A549 (cell line): ENCODE measurements around the gene MUC2. TPM values are rescaled to one million over a fixed set of nuclear protein-coding genes. Genes with fewer than 3 reads are reported as not detected.

Experiments used
- ATAC-seq, 2 experiments: fragments of 200-7000 bp in 1 of 2; fragments of >200 bp in 1 of 2; cut with Nextera tagmentation in 1 of 2; cut with Tn5 transposase in 1 of 2; 3 replicates each; pipeline versions ENCODE4 v1.8.0 to v1.9.1; 2018 to 2020; ENCODE audit warnings: mild to moderate bottlenecking in 1 of 2, moderate library complexity in 1 of 2
- CTCF ChIA-PET: fragments of 300-600 bp; sonication (Branson Sonifier 250); formaldehyde crosslinking; extraction: SDS; loops from one replicate; lab custom pipeline; 2021; ENCODE audit warnings: antibody characterized with exemption, inconsistent platforms; lab: Yijun Ruan, JAX
- POLR2A ChIA-PET: fragments of 350-600 bp; formaldehyde crosslinking; extraction: SDS; loops from one replicate; lab custom pipeline; 2021; ENCODE audit warnings: antibody characterized with exemption, inconsistent platforms; lab: Yijun Ruan, JAX
- DNase-seq, 2 experiments: peaks; one replicate each; pipeline versions ENCODE4 v3.0.0 to v3.0.0-alpha.2; 2011 to 2016; ENCODE audit warnings: low read depth in 1 of 2, low spot score in 1 of 2
- FAIRE-seq: peaks from 2 replicates; lab custom pipeline; 2011; peaks lifted over from hg19 to GRCh38; lab: Jason Lieb, UNC
- H3K27ac ChIP-seq, 2 experiments: fragments of >200 bp; sonication (Bioruptor Twin); formaldehyde crosslinking; 3 replicates each; pipeline ENCODE4 v1.5.1; 2016 to 2017
- H3K4me1 ChIP-seq: fragments of >200 bp; sonication (Bioruptor Twin); formaldehyde crosslinking; 3 replicates; pipeline ENCODE4 v1.6.1; 2016
- H3K4me2 ChIP-seq: fragments of >200 bp; sonication (Bioruptor Twin); formaldehyde crosslinking; 3 replicates; pipeline ENCODE4 v1.6.1; 2016
- H3K4me3 ChIP-seq: fragments of >200 bp; sonication (Bioruptor Twin); formaldehyde crosslinking; 3 replicates; pipeline ENCODE4 v1.5.1; 2016
- H3K9me3 ChIP-seq: fragments of >200 bp; sonication (Bioruptor Twin); formaldehyde crosslinking; 3 replicates; pipeline ENCODE4 v1.6.1; 2016
- CBX2 ChIP-seq: fragments of 200-600 bp; sonication (generic); IDR thresholded peaks from 2 replicates; pipeline ENCODE4 v1.6.1; 2016; ENCODE audit warnings: low read depth, mild to moderate bottlenecking, borderline replicate concordance
- E2F6 ChIP-seq: IDR thresholded peaks from 2 replicates; pipeline ENCODE4 v1.6.1; 2012; ENCODE audit warnings: low read depth, borderline replicate concordance
- EP300 ChIP-seq, 2 experiments: fragments of >200 bp; sonication (Bioruptor Twin); formaldehyde crosslinking; IDR thresholded peaks; 2 replicates in 1 of 2; 3 replicates in 1 of 2; pipeline ENCODE4 v1.6.1; 2016 to 2017
- FOXS1 ChIP-seq: fragments of 250-450 bp; sonication (Bioruptor Pico); IDR thresholded peaks from 2 replicates; pipeline ENCODE4 v1.5.0; 2020; ENCODE audit warnings: mild to moderate bottlenecking, moderate library complexity
- HDAC2 ChIP-seq: fragments of 200-600 bp; sonication (generic); IDR thresholded peaks from 2 replicates; pipeline ENCODE4 v1.6.1; 2016
- HES2 ChIP-seq: fragments of >200 bp; sonication (Bioruptor Twin); formaldehyde crosslinking; IDR thresholded peaks from 2 replicates; pipeline ENCODE4 v1.6.1; 2016
- HMGXB4 ChIP-seq: fragments of 250-450 bp; sonication (Bioruptor Pico); IDR thresholded peaks from 2 replicates; pipeline ENCODE4 v1.5.0; 2021; ENCODE audit warnings: mild to moderate bottlenecking, moderate library complexity, borderline replicate concordance
- HOXA7 ChIP-seq: fragments of 250-450 bp; sonication (Bioruptor Pico); IDR thresholded peaks from 2 replicates; pipeline ENCODE4 v1.5.0; 2020; ENCODE audit warnings: mild to moderate bottlenecking, moderate library complexity
- HOXB13 ChIP-seq: fragments of 250-450 bp; sonication (Bioruptor Pico); IDR thresholded peaks from 2 replicates; pipeline ENCODE4 v1.5.0; 2020; ENCODE audit warnings: low read depth, mild to moderate bottlenecking, moderate library complexity
- HOXB5 ChIP-seq: fragments of 250-450 bp; sonication (Bioruptor Pico); IDR thresholded peaks from 2 replicates; pipeline ENCODE4 v1.5.0; 2020; ENCODE audit warnings: mild to moderate bottlenecking, moderate library complexity
- JUNB ChIP-seq: fragments of >200 bp; sonication (Bioruptor Twin); formaldehyde crosslinking; IDR thresholded peaks from 2 replicates; pipeline ENCODE4 v1.6.1; 2016
- MYC ChIP-seq: IDR thresholded peaks from 2 replicates; pipeline ENCODE4 v1.6.1; 2012; ENCODE audit warnings: mild to moderate bottlenecking, inconsistent platforms, low read length, improper control_type of control experiment, borderline replicate concordance
- NR3C1 ChIP-seq: fragments of >200 bp; sonication (Bioruptor Twin); formaldehyde crosslinking; IDR thresholded peaks from 3 replicates; pipeline ENCODE4 v1.6.1; 2017
- PHF8 ChIP-seq: fragments of 200-600 bp; sonication (generic); IDR thresholded peaks from 2 replicates; pipeline ENCODE4 v1.6.1; 2016; ENCODE audit warnings: low read depth, mild to moderate bottlenecking, antibody characterized with exemption, moderate library complexity, borderline replicate concordance
- POLR2A ChIP-seq: IDR thresholded peaks from 2 replicates; pipeline ENCODE4 v1.6.1; 2012; ENCODE audit warnings: mild to moderate bottlenecking, low read length
- POLR2AphosphoS2 ChIP-seq: conservative IDR thresholded peaks from 2 replicates; pipeline ENCODE4 v1.6.1; 2012; ENCODE audit warnings: low read length, improper control_type of control experiment, inconsistent platforms
- RARB ChIP-seq: fragments of 250-450 bp; sonication (Bioruptor Pico); IDR thresholded peaks from 2 replicates; pipeline ENCODE4 v1.8.0; 2021; ENCODE audit warnings: mild to moderate bottlenecking, moderate library complexity
- RFX5 ChIP-seq: fragments of 450-650 bp; IDR thresholded peaks from 2 replicates; pipeline ENCODE4 v1.7.1; 2014; ENCODE audit warnings: antibody characterized with exemption, mild to moderate bottlenecking, moderate library complexity
- TP53 ChIP-seq: fragments of 250-450 bp; sonication (Bioruptor Pico); IDR thresholded peaks from 2 replicates; pipeline ENCODE4 v1.5.0; 2021; ENCODE audit warnings: mild to moderate bottlenecking, moderate library complexity
- ZC3H11A ChIP-seq: fragments of 450-650 bp; IDR thresholded peaks from 2 replicates; pipeline ENCODE4 v1.6.1; 2014; ENCODE audit warnings: antibody characterized with exemption, mild to moderate bottlenecking
- ZNF302 ChIP-seq: fragments of 250-450 bp; sonication (Bioruptor Pico); IDR thresholded peaks from 2 replicates; pipeline ENCODE4 v1.9.0; 2021; ENCODE audit warnings: inconsistent platforms, mild to moderate bottlenecking, moderate library complexity
- ZSCAN20 ChIP-seq: fragments of 250-450 bp; sonication (Bioruptor Pico); IDR thresholded peaks from 2 replicates; pipeline ENCODE4 v1.8.0; 2022; ENCODE audit warnings: mild to moderate bottlenecking, moderate library complexity
- WGBS: methylation state at CpG from one replicate; pipeline ENCODE4 v1.1.6; 2017; ENCODE audit errors: missing lambda C conversion rate; 5-methylcytosine and 5-hydroxymethylcytosine counted together
- polyA plus RNA-seq, 4 experiments: library from polyadenylated mRNA; depleted of rRNA in 3 of 4; stranded (reverse); fragments of >200 nt; fragmentation: RNase III in 1 of 4; extraction: RNeasy Plus Mini Kit Qiagen cat#74134 plus additional on column Dnase treatment in 1 of 4; gene quantifications; 2 replicates in 3 of 4; 3 replicates in 1 of 4; pipeline ENCODE4 v1.2.3, GENCODE V29; 2011 to 2017

MUC2 gene
- polyA plus RNA-seq, 2 of the 4 experiments (the other 2 are of a cell fraction), result 0.01 to 0.03 TPM

- TF ChIP-seq HES2 (no peak), JUNB (no peak), NR3C1 (no peak), RARB (CRISPR knock-in tag) (no peak), ZNF302 (CRISPR knock-in tag) (no peak), POLR2AphosphoS2 (no peak), HDAC2 (no peak)
- WGBS, result 68% methylated on average over 6 of the region's 6 CpGs
- Histone ChIP-seq H3K4me1 (peaks cover 13% of the 10 kb centered on the region), H3K4me3 (no peak overlapping the region), H3K27ac (no peak overlapping the region), H3K4me2 (no peak overlapping the region), H3K9me3 (0 out of 3 replicates have a peak, but pooled peaks cover 3% of the 10 kb centered on the region)
- no peak for ATAC-seq
- ChIA-PET CTCF (interaction anchor here (3.6 kb wide), 1 partner anchor 7 kb away, joined by 38 read pairs; no protein-coding TSS in a partner anchor), POLR2A (no interaction called here)
- no peak for FAIRE-seq
- no peak for DNase-seq
Observed at GRCh38 chr11:1044160-1044559, 30.5 kb upstream of the MUC2 start.

GRCh38 chr11:1047595-1048156 is 27.0 kb upstream of the MUC2 start:
- ChIA-PET POLR2A (no interaction called here), CTCF (interaction anchor here (1.2 kb wide), 1 partner anchor 199 kb away, joined by 3 read pairs; no protein-coding TSS in a partner anchor)
- Histone ChIP-seq H3K4me3 (no peak overlapping the region), H3K9me3 (0 out of 3 replicates have a peak, but pooled peaks cover 3% of the 10 kb centered on the region), H3K4me1 (peaks cover 19% of the 10 kb centered on the region), H3K27ac (no peak overlapping the region), H3K4me2 (no peak overlapping the region)
- 82% methylated on average over 21 of the region's 22 CpGs for WGBS
- DNase-seq (no peak), ATAC-seq (no peak), FAIRE-seq (no peak)
- TF ChIP-seq RFX5, result no peak
- TF ChIP-seq FOXS1 (CRISPR knock-in tag), result no peak
- no peak for TF ChIP-seq E2F6
- TF ChIP-seq PHF8, result no peak
- no peak for TF ChIP-seq MYC
- TF ChIP-seq HOXB5, result no peak

- 82% methylated on average over 25 of the region's 25 CpGs for WGBS
- H3K4me2 ChIP-seq, result no peak overlapping the region
- peaks cover 27% of the 10 kb centered on the region for H3K4me1 ChIP-seq
- H3K4me3 ChIP-seq, result no peak overlapping the region
- ATAC-seq (no peak), DNase-seq (no peak), FAIRE-seq (no peak)
- CTCF ChIA-PET, result interaction anchor here (0.6 kb wide), 1 partner anchor 130 kb away, joined by 4 read pairs; no protein-coding TSS in a partner anchor
- H3K9me3 ChIP-seq, result 0 out of 3 replicates have a peak, but pooled peaks cover 3% of the 10 kb centered on the region
- POLR2A ChIA-PET, result no interaction called here
- TF ChIP-seq POLR2AphosphoS2, result no peak
- TF ChIP-seq POLR2A, result no peak
- no peak for TF ChIP-seq ZSCAN20 (CRISPR knock-in tag)
- TF ChIP-seq HMGXB4, result no peak
- no peak for TF ChIP-seq EP300 (IDR thresholded peaks at IDR 0.05)
- no peak for TF ChIP-seq JUNB
- no peak for TF ChIP-seq MYC
- no peak for TF ChIP-seq ZC3H11A
- TF ChIP-seq TP53, result no peak
- no peak for TF ChIP-seq HOXA7 (CRISPR knock-in tag)
- TF ChIP-seq CBX2, result no peak
- TF ChIP-seq HOXB13 (CRISPR knock-in tag), result no peak
- TF ChIP-seq HES2, result no peak
- H3K27ac ChIP-seq, result no peak overlapping the region
Observed at GRCh38 chr11:1048375-1049070, 26.2 kb upstream of the MUC2 start.
